Mononuclear cell (primary cell): Measurements from ENCODE around the gene EPG5. TPM values are rescaled to one million over a fixed set of nuclear protein-coding genes. Genes with fewer than 3 reads are reported as not detected.
"Not testable (repeated sequence)": the region's sequence is repeated elsewhere in the genome, so short reads cannot be mapped to it uniquely, and the experiment has no call there.

Experiments
- H3K27me3 ChIP-seq: 2 replicates; pipeline ENCODE4 v1.6.0; 2011; ENCODE audit warnings: low read length, control low read depth; ENCODE audit not compliant: insufficient read depth
- H3K4me1 ChIP-seq: 2 replicates; pipeline ENCODE4 v1.5.1; 2011; ENCODE audit warnings: mild to moderate bottlenecking, low read length, control low read depth; ENCODE audit not compliant: insufficient read depth
- H3K4me3 ChIP-seq: 2 replicates; pipeline ENCODE4 v1.5.1; 2011; ENCODE audit warnings: mild to moderate bottlenecking, low read length, moderate library complexity
- H3K9me3 ChIP-seq: 2 replicates; pipeline ENCODE4 v1.5.1; 2011; ENCODE audit warnings: low read depth, mild to moderate bottlenecking, control low read depth, low read length
- total RNA-seq: library from RNA; depleted of rRNA; stranded (reverse); fragments of >200 nt; gene quantifications from one replicate; pipeline ENCODE4 v1.2.3, GENCODE V29; 2012

The EPG5 gene
- total RNA-seq, 1 donor: 44.0 TPM

- H3K4me3 ChIP-seq, H3K27me3 ChIP-seq, H3K4me1 ChIP-seq: not testable (repeated sequence)
- peaks cover 14% of the 10 kb centered on the region for H3K9me3 ChIP-seq
Measured at GRCh38 chr18:45807144-45807543, 160.0 kb downstream of the EPG5 start.

GRCh38 chr18:45806226-45806625 lies 160.9 kb downstream of the EPG5 start:
- no peaks in the 10 kb centered on the region for H3K4me1 ChIP-seq
- H3K4me3 ChIP-seq: no peak overlapping the region
- peaks cover 14% of the 10 kb centered on the region for H3K9me3 ChIP-seq
- H3K27me3 ChIP-seq: peaks cover 4% of the 10 kb centered on the region

- no peak overlapping the region for H3K4me3 ChIP-seq
- H3K27me3 ChIP-seq: peaks cover 4% of the 10 kb centered on the region
- no peaks in the 10 kb centered on the region for H3K4me1 ChIP-seq
- H3K9me3 ChIP-seq: peaks cover 14% of the 10 kb centered on the region
Measured at GRCh38 chr18:45805551-45805950, 161.6 kb downstream of the EPG5 start.

GRCh38 chr18:45802814-45803492 lies 164.2 kb downstream of the EPG5 start:
- H3K9me3 ChIP-seq: peaks cover 14% of the 10 kb centered on the region
- peaks cover 4% of the 10 kb centered on the region for H3K27me3 ChIP-seq
- H3K4me1 ChIP-seq: no peaks in the 10 kb centered on the region
- no peak overlapping the region for H3K4me3 ChIP-seq

- Histone ChIP-seq H3K4me3 (no peak overlapping the region), H3K27me3 (peaks cover 4% of the 10 kb centered on the region), H3K9me3 (peaks cover 14% of the 10 kb centered on the region), H3K4me1 (no peaks in the 10 kb centered on the region)
Measured at GRCh38 chr18:45801416-45802004, 165.6 kb downstream of the EPG5 start.

Other genes starting within 250 kb of the EPG5 start
- gene SLC14A1, start 243.1 kb downstream of the EPG5 start, total RNA-seq: 2.5 TPM
- 0.42 TPM for gene SIGLEC15, start 141.7 kb downstream of the EPG5 start, total RNA-seq
- gene PSTPIP2, start 104.9 kb upstream of the EPG5 start, total RNA-seq: 27.9 TPM
- 475 TPM for gene ATP5F1A, start 131.0 kb upstream of the EPG5 start, total RNA-seq
- gene HAUS1, start 137.1 kb upstream of the EPG5 start, total RNA-seq: 14.8 TPM